ENCODE results near the gene HAUS7.

GRCh38 chrX:153463031-153463430 lies 7.3 kb downstream of the HAUS7 start:
- no peak for TF ChIP-seq POLR2A (IDR thresholded peaks at IDR 0.05)
- no peak for TF ChIP-seq CTCF (IDR thresholded peaks at IDR 0.05)

Data from uterus (tissue), 2 donors.